ENCODE results near the gene ME2.
"Not testable (repeated sequence)": the region's sequence is repeated elsewhere in the genome, so short reads cannot be mapped to it uniquely, and the experiment has no call there.

Gene ME2

GRCh38 chr18:50972404-50972803 lies 93.5 kb downstream of the ME2 start:
- Histone ChIP-seq H3K79me2 (ENCODE audit: control insufficient read depth, insufficient read depth, low read length, unreplicated experiment) (peaks cover 23% of the 10 kb centered on the region), H3K4me1 (ENCODE audit: control insufficient read depth, insufficient read depth, low read length, unreplicated experiment) (peaks cover 27% of the 10 kb centered on the region), H3K36me3 (ENCODE audit: insufficient read depth, low read length) (peaks cover 29% of the 10 kb centered on the region)
- not testable (repeated sequence) for H3K27ac ChIP-seq (ENCODE audit: low read depth, low read length); H3K4me3 ChIP-seq (ENCODE audit: low read depth, low read length); H2AFZ ChIP-seq (ENCODE audit: low read length, unreplicated experiment); H3K27me3 ChIP-seq (ENCODE audit: insufficient read depth, low read length)

GRCh38 chr18:50973367-50974126 lies 94.6 kb downstream of the ME2 start:
- H3K27ac ChIP-seq (ENCODE audit: low read depth, low read length), result peak overlapping the region; percentile 13; the same call in 1 of the 2 replicates
- H3K4me1 ChIP-seq (ENCODE audit: control insufficient read depth, insufficient read depth, low read length, unreplicated experiment), result peaks cover 26% of the 10 kb centered on the region
- H2AFZ ChIP-seq (ENCODE audit: low read length, unreplicated experiment), result no peak overlapping the region

GRCh38 chr18:50977037-50977760 lies 98.3 kb downstream of the ME2 start:
- Histone ChIP-seq H3K4me1 (ENCODE audit: control insufficient read depth, insufficient read depth, low read length, unreplicated experiment) (peaks cover 12% of the 10 kb centered on the region), H3K4me3 (ENCODE audit: low read depth, low read length) (no peak overlapping the region), H3K27me3 (ENCODE audit: insufficient read depth, low read length) (no peaks in the 10 kb centered on the region), H3K79me2 (ENCODE audit: control insufficient read depth, insufficient read depth, low read length, unreplicated experiment) (peaks cover 4% of the 10 kb centered on the region), H3K27ac (ENCODE audit: low read depth, low read length) (no peak overlapping the region), H2AFZ (ENCODE audit: low read length, unreplicated experiment) (no peak overlapping the region), H3K36me3 (ENCODE audit: insufficient read depth, low read length) (peaks cover 46% of the 10 kb centered on the region)

More at GRCh38 chr18:50973367-50974126, 94.6 kb downstream of the ME2 start:
- Histone ChIP-seq H3K27me3 (ENCODE audit: insufficient read depth, low read length) (no peaks in the 10 kb centered on the region), H3K4me3 (ENCODE audit: low read depth, low read length) (no peak overlapping the region), H3K36me3 (ENCODE audit: insufficient read depth, low read length) (peaks cover 40% of the 10 kb centered on the region), H3K79me2 (ENCODE audit: control insufficient read depth, insufficient read depth, low read length, unreplicated experiment) (peaks cover 23% of the 10 kb centered on the region)

GRCh38 chr18:50981381-50981780 lies 102.5 kb downstream of the ME2 start:
- H3K4me3 ChIP-seq (ENCODE audit: low read depth, low read length), result no peak overlapping the region
- peaks cover 4% of the 10 kb centered on the region for H3K4me1 ChIP-seq (ENCODE audit: control insufficient read depth, insufficient read depth, low read length, unreplicated experiment)
- H3K27ac ChIP-seq (ENCODE audit: low read depth, low read length), result no peak overlapping the region
- H3K79me2 ChIP-seq (ENCODE audit: control insufficient read depth, insufficient read depth, low read length, unreplicated experiment), result no peaks in the 10 kb centered on the region
- peaks cover 35% of the 10 kb centered on the region for H3K36me3 ChIP-seq (ENCODE audit: insufficient read depth, low read length)
- H3K27me3 ChIP-seq (ENCODE audit: insufficient read depth, low read length), result no peaks in the 10 kb centered on the region
- H2AFZ ChIP-seq (ENCODE audit: low read length, unreplicated experiment), result no peak overlapping the region

GRCh38 chr18:50982086-50982801 lies 103.3 kb downstream of the ME2 start:
- Histone ChIP-seq H3K79me2 (ENCODE audit: control insufficient read depth, insufficient read depth, low read length, unreplicated experiment) (no peaks in the 10 kb centered on the region), H3K4me1 (ENCODE audit: control insufficient read depth, insufficient read depth, low read length, unreplicated experiment) (peaks cover 8% of the 10 kb centered on the region), H3K36me3 (ENCODE audit: insufficient read depth, low read length) (peaks cover 27% of the 10 kb centered on the region), H3K27me3 (ENCODE audit: insufficient read depth, low read length) (no peaks in the 10 kb centered on the region), H2AFZ (ENCODE audit: low read length, unreplicated experiment) (no peak overlapping the region), H3K27ac (ENCODE audit: low read depth, low read length) (no peak overlapping the region), H3K4me3 (ENCODE audit: low read depth, low read length) (no peak overlapping the region)

GRCh38 chr18:50982802-50983179 lies 103.9 kb downstream of the ME2 start:
- no peaks in the 10 kb centered on the region for H3K79me2 ChIP-seq (ENCODE audit: control insufficient read depth, insufficient read depth, low read length, unreplicated experiment)
- H3K4me1 ChIP-seq (ENCODE audit: control insufficient read depth, insufficient read depth, low read length, unreplicated experiment), result peaks cover 8% of the 10 kb centered on the region
- peaks cover 21% of the 10 kb centered on the region for H3K36me3 ChIP-seq (ENCODE audit: insufficient read depth, low read length)
- no peaks in the 10 kb centered on the region for H3K27me3 ChIP-seq (ENCODE audit: insufficient read depth, low read length)
- H2AFZ ChIP-seq (ENCODE audit: low read length, unreplicated experiment), result no peak overlapping the region
- no peak overlapping the region for H3K4me3 ChIP-seq (ENCODE audit: low read depth, low read length)
- H3K27ac ChIP-seq (ENCODE audit: low read depth, low read length), result no peak overlapping the region

- Histone ChIP-seq H3K79me2 (ENCODE audit: control insufficient read depth, insufficient read depth, low read length, unreplicated experiment) (no peaks in the 10 kb centered on the region), H3K27ac (ENCODE audit: low read depth, low read length) (no peak overlapping the region), H3K4me3 (ENCODE audit: low read depth, low read length) (no peak overlapping the region), H3K36me3 (ENCODE audit: insufficient read depth, low read length) (peaks cover 9% of the 10 kb centered on the region; the same call in 1 of the 2 replicates), H3K4me1 (ENCODE audit: control insufficient read depth, insufficient read depth, low read length, unreplicated experiment) (peaks cover 8% of the 10 kb centered on the region), H2AFZ (ENCODE audit: low read length, unreplicated experiment) (no peak overlapping the region), H3K27me3 (ENCODE audit: insufficient read depth, low read length) (no peaks in the 10 kb centered on the region)
Measured at GRCh38 chr18:50986360-50987087, 107.6 kb downstream of the ME2 start.

- Histone ChIP-seq H3K4me1 (ENCODE audit: control insufficient read depth, insufficient read depth, low read length, unreplicated experiment) (peaks cover 8% of the 10 kb centered on the region), H3K27me3 (ENCODE audit: insufficient read depth, low read length) (no peaks in the 10 kb centered on the region), H3K4me3 (ENCODE audit: low read depth, low read length) (no peak overlapping the region), H3K79me2 (ENCODE audit: control insufficient read depth, insufficient read depth, low read length, unreplicated experiment) (no peaks in the 10 kb centered on the region), H3K27ac (ENCODE audit: low read depth, low read length) (no peak overlapping the region), H3K36me3 (ENCODE audit: insufficient read depth, low read length) (peaks cover 8% of the 10 kb centered on the region; the same call in 1 of the 2 replicates), H2AFZ (ENCODE audit: low read length, unreplicated experiment) (no peak overlapping the region)
Measured at GRCh38 chr18:50987261-50987660, 108.3 kb downstream of the ME2 start.

GRCh38 chr18:50989711-50990110 lies 110.8 kb downstream of the ME2 start:
- H3K79me2 ChIP-seq (ENCODE audit: control insufficient read depth, insufficient read depth, low read length, unreplicated experiment), result no peaks in the 10 kb centered on the region
- peaks cover 8% of the 10 kb centered on the region for H3K4me1 ChIP-seq (ENCODE audit: control insufficient read depth, insufficient read depth, low read length, unreplicated experiment)
- H3K4me3 ChIP-seq (ENCODE audit: low read depth, low read length), result no peak overlapping the region
- no peak overlapping the region for H3K27ac ChIP-seq (ENCODE audit: low read depth, low read length)
- H3K27me3 ChIP-seq (ENCODE audit: insufficient read depth, low read length), result no peaks in the 10 kb centered on the region
- H3K36me3 ChIP-seq (ENCODE audit: insufficient read depth, low read length), result no peaks in the 10 kb centered on the region
- H2AFZ ChIP-seq (ENCODE audit: low read length, unreplicated experiment), result no peak overlapping the region

GRCh38 chr18:50992351-50992762 lies 113.4 kb downstream of the ME2 start:
- H3K4me1 ChIP-seq (ENCODE audit: control insufficient read depth, insufficient read depth, low read length, unreplicated experiment), result no peaks in the 10 kb centered on the region
- H3K27me3 ChIP-seq (ENCODE audit: insufficient read depth, low read length), result no peaks in the 10 kb centered on the region
- no peaks in the 10 kb centered on the region for H3K36me3 ChIP-seq (ENCODE audit: insufficient read depth, low read length)
- no peak overlapping the region for H3K27ac ChIP-seq (ENCODE audit: low read depth, low read length)
- H3K4me3 ChIP-seq (ENCODE audit: low read depth, low read length), result no peak overlapping the region
- no peaks in the 10 kb centered on the region for H3K79me2 ChIP-seq (ENCODE audit: control insufficient read depth, insufficient read depth, low read length, unreplicated experiment)
- no peak overlapping the region for H2AFZ ChIP-seq (ENCODE audit: low read length, unreplicated experiment)

Data from ACC112 (cell line).